ENCODE data around the gene SLC13A3.

GRCh38 chr20:46678516-46678915 lies 27.3 kb upstream of the SLC13A3 start:
- TF ChIP-seq POLR2A (IDR thresholded peaks at IDR 0.05; ENCODE audit: extremely low read depth, insufficient read length) (no peak), CTCF (IDR thresholded peaks at IDR 0.05; ENCODE audit: low read depth, low read length) (no peak), MAX (IDR thresholded peaks at IDR 0.05; ENCODE audit: low read depth, low read length) (no peak)

Data from NB4 (cell line).